Activated T-helper 17 cell treated with anti-CD3 and anti-CD28 coated beads, Interleukin-2, amount 50 U/mL, for 72 hours (primary cell): ENCODE results near the gene KLHL40. TPM values are rescaled to one million over a fixed set of nuclear protein-coding genes. Genes with fewer than 3 reads are reported as not detected.

Experiments used
- ATAC-seq: fragments of 150-1000 bp; cut with Tn5 transposase; replicated peaks from 2 replicates; pipeline ENCODE4 v1.10.0; 2021; ENCODE audit warnings: mild to moderate bottlenecking, moderate library complexity
- H3K27ac Mint-ChIP-seq: one replicate; pipeline ENCODE4 v1.8.0; 2022; ENCODE audit warnings: mixed read lengths
- H3K27me3 Mint-ChIP-seq: one replicate; pipeline ENCODE4 v1.8.0; 2022; ENCODE audit warnings: mixed read lengths
- H3K36me3 Mint-ChIP-seq: one replicate; pipeline ENCODE4 v1.8.0; 2022; ENCODE audit warnings: low read depth, mild to moderate bottlenecking, mixed read lengths
- H3K4me1 Mint-ChIP-seq: one replicate; pipeline ENCODE4 v1.8.0; 2022; ENCODE audit warnings: mixed read lengths
- H3K4me3 Mint-ChIP-seq: one replicate; pipeline ENCODE4 v1.8.0; 2022; ENCODE audit warnings: mild to moderate bottlenecking, mixed read lengths
- H3K9me3 Mint-ChIP-seq: one replicate; pipeline ENCODE4 v1.8.0; 2022; ENCODE audit warnings: mixed read lengths
- total RNA-seq, 2 donors: library from RNA; stranded (reverse); gene quantifications; one replicate each; pipeline ENCODE4 v1.2.3, GENCODE V29; 2022

The KLHL40 gene, protein sequence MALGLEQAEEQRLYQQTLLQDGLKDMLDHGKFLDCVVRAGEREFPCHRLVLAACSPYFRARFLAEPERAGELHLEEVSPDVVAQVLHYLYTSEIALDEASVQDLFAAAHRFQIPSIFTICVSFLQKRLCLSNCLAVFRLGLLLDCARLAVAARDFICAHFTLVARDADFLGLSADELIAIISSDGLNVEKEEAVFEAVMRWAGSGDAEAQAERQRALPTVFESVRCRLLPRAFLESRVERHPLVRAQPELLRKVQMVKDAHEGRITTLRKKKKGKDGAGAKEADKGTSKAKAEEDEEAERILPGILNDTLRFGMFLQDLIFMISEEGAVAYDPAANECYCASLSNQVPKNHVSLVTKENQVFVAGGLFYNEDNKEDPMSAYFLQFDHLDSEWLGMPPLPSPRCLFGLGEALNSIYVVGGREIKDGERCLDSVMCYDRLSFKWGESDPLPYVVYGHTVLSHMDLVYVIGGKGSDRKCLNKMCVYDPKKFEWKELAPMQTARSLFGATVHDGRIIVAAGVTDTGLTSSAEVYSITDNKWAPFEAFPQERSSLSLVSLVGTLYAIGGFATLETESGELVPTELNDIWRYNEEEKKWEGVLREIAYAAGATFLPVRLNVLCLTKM
- not detected for total RNA-seq

DNA sequence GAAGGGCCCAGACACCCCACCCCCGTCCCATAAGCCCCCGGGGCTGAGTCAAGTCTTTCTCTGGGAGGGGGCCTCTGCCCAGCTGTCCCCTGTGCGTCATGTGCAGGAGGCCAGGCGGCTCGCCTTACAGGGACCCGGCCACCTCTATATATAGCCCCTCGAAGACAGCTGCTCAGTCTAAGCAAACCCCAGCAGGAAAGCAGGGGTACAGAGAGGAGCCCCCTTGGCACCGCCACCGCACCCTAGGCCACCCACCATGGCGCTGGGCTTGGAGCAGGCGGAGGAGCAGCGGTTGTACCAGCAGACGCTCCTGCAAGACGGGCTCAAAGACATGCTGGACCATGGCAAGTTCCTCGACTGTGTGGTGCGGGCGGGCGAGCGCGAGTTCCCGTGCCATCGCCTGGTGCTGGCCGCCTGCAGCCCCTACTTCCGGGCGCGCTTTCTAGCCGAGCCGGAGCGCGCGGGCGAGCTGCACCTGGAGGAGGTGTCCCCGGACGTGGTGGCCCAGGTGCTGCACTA, at the start of gene KLHL40:
Gene KLHL40, plus strand, starts transcription at position 175 of the 519 bp plus-strand sequence. Its CDS starts 82 bp downstream, at position 257.
- peaks cover 5% of the 10 kb centered on the region for H3K4me1 Mint-ChIP-seq
- H3K36me3 Mint-ChIP-seq = no peaks in the 10 kb centered on the region
- H3K27ac Mint-ChIP-seq = peak within 1 kb of the TSS; percentile 51
- ATAC-seq = no peak
- no peaks in the 10 kb centered on the region for H3K9me3 Mint-ChIP-seq
- H3K4me3 Mint-ChIP-seq = peak within 1 kb of the TSS; percentile 41
- H3K27me3 Mint-ChIP-seq = peaks cover 19% of the 10 kb centered on the region

DNA sequence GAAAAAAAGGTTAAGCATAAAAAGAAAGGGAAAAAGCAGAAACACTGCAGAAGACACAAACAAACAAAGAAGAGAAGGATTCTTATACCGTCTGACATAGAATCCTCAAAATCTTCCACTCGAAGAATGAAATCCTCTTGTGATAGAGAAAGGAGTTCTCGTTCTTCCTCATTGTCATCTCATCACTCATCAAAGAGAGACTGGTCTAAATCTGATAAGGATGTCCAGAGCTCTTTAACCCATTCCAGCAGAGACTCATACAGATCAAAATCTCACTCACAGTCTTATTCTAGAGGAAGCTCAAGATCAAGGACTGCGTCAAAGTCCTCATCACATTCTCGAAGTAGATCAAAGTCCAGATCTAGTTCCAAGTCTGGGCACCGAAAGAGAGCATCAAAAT, 48.3 kb upstream of the KLHL40 start:
- H3K27ac Mint-ChIP-seq = no peak overlapping the region
- H3K9me3 Mint-ChIP-seq = no peaks in the 10 kb centered on the region
- H3K4me3 Mint-ChIP-seq = no peak overlapping the region
- no peak for ATAC-seq
- H3K27me3 Mint-ChIP-seq = no peaks in the 10 kb centered on the region
- H3K36me3 Mint-ChIP-seq = peaks cover 3% of the 10 kb centered on the region
- H3K4me1 Mint-ChIP-seq = peaks cover 20% of the 10 kb centered on the region

DNA sequence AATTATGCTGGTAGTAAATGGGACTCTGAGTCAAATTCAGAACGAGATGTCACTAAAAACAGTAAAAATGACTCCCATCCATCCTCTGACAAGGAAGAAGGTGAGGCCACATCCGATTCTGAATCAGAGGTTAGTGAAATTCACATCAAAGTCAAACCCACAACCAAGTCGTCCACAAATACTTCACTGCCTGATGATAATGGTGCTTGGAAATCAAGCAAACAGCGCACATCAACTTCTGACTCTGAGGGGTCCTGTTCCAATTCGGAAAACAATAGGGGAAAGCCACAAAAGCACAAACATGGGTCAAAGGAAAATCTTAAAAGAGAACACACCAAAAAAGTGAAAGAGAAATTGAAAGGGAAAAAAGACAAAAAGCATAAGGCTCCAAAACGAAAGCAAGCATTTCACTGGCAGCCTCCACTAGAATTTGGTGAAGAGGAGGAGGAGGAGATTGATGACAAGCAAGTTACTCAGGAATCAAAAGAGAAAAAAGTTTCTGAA, 46.9 kb upstream of the KLHL40 start:
- Mint-ChIP-seq H3K36me3 (peaks cover 17% of the 10 kb centered on the region), H3K9me3 (no peaks in the 10 kb centered on the region), H3K4me3 (no peak overlapping the region), H3K27ac (no peak overlapping the region), H3K4me1 (peaks cover 20% of the 10 kb centered on the region), H3K27me3 (no peaks in the 10 kb centered on the region)
- ATAC-seq = peak; percentile 90

DNA sequence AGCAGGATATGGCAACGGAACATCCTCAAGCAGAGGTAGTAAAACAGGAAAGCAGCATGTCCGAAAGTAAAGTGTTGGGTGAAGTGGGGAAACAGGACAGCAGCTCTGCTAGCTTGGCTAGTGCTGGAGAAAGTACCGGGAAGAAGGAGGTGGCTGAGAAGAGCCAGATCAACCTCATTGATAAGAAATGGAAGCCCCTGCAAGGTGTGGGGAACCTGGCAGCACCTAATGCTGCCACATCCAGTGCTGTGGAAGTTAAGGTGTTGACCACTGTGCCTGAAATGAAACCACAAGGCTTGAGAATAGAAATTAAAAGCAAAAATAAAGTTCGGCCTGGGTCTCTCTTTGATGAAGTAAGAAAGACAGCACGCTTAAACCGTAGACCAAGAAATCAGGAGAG, 46.1 kb upstream of the KLHL40 start:
- Mint-ChIP-seq H3K9me3 (no peaks in the 10 kb centered on the region), H3K36me3 (peaks cover 25% of the 10 kb centered on the region), H3K4me1 (peaks cover 15% of the 10 kb centered on the region), H3K27ac (no peak overlapping the region), H3K27me3 (no peaks in the 10 kb centered on the region), H3K4me3 (no peak overlapping the region)
- ATAC-seq = no peak

DNA sequence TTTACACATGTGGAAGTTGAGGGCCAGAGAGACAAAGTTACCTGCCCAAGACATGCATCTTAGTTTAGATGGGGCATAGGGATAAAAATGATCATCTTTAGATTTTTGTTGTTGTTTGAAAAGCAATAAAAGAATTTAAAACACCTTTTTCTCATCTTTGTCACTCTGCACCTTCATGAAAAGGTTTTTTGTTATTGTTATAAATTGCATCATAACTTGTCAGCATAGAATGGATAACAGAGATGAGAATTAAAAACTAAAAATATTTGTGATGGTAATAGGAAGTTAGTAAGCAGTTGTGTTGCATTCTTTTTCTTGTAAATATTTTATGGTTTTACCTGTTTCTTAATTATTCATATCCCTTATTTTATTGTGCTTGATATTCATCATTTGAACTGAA, 45.2 kb upstream of the KLHL40 start:
- Mint-ChIP-seq H3K27ac (peak overlapping the region; percentile 78), H3K4me3 (no peak overlapping the region), H3K4me1 (peaks cover 12% of the 10 kb centered on the region), H3K27me3 (no peaks in the 10 kb centered on the region), H3K36me3 (peaks cover 34% of the 10 kb centered on the region), H3K9me3 (no peaks in the 10 kb centered on the region)
- ATAC-seq = no peak

DNA sequence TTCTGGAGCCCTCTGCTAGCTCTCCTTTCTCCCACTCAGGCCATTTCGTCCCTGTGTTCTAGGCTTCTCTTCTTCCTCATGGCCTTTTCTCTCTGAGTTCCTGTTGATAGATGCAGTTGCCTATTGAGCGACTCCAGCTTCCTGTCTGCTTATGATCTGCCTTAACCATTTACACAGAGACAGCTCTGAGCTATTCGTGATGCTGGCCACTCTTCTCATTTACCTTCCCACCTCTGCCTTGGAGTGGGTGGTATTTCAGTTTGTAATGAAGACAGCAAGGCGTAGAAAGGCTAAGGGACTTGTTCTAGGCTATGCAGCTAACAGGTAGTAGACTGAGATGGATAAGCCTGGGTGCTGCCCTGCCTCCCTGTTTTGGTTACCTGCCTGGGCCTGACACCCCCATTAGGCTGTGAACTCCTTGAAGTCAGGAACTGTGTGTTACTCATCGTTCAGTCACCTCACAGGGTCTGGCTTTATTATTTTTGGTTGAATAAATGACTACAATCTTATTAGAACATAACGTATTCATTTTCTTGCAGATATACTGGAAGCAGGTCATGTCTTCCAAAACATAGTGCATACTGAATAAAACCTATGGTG, 44.5 kb upstream of the KLHL40 start:
- Mint-ChIP-seq H3K36me3 (peaks cover 42% of the 10 kb centered on the region), H3K27me3 (no peaks in the 10 kb centered on the region), H3K27ac (peak overlapping the region; percentile 78), H3K4me3 (no peak overlapping the region), H3K4me1 (peaks cover 10% of the 10 kb centered on the region), H3K9me3 (no peaks in the 10 kb centered on the region)
- ATAC-seq = no peak

DNA sequence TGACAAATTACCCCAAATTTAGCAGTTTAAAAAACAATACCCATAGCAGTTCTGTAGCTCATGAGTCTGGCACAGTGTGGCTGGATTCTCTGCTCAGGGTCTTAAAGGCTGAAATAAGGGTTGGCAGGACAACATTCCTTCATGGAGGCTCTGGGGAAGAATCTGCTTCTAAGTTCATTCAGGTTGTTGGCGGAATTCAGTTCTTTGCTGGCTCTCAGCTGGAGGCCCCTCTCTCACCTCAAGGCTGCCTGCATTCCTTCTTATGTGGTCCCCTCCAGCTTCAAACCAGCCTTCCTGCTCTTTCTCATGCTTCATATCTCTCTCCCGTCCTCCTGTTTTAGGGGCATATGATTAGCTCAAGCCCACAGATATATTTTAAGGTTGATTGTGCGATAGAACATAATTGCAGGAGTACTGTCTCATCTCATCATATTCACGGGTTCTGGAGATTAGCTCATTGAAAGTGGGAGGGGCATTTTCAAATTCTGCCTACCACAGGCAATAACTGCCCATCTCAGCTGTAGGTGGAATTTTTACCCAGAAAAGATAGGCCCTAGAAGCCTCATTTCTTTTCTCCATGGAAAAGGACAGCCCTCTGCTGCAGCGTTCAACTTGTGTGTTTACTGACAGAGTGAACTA, 37.4 kb upstream of the KLHL40 start:
- Mint-ChIP-seq H3K27ac (peak overlapping the region; percentile 20), H3K27me3 (no peaks in the 10 kb centered on the region), H3K4me3 (no peak overlapping the region), H3K36me3 (peaks cover 66% of the 10 kb centered on the region), H3K4me1 (peaks cover 5% of the 10 kb centered on the region), H3K9me3 (no peaks in the 10 kb centered on the region)
- ATAC-seq = no peak

DNA sequence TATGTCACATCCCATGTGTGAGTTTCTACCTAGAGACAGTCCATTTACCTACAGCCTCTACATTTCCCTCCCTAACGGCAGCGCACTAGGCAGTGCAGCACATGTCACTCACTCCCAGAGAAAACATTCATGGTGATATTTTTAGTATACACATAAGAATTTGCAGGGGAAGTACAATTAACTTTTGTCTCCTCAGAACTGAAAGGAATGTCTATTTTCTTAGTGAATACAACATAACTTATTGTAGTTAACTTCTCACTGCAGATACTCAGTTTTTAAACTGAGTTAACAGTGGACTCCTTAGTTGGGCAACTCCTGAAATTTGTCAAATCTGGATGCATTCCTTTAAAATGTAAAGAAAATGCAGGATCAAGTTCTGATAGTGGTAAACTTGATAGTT, 36.3 kb upstream of the KLHL40 start:
- H3K9me3 Mint-ChIP-seq = no peaks in the 10 kb centered on the region
- peaks cover 5% of the 10 kb centered on the region for H3K4me1 Mint-ChIP-seq
- ATAC-seq = no peak
- H3K27me3 Mint-ChIP-seq = no peaks in the 10 kb centered on the region
- peak overlapping the region; percentile 62 for H3K27ac Mint-ChIP-seq
- H3K4me3 Mint-ChIP-seq = no peak overlapping the region
- H3K36me3 Mint-ChIP-seq = peaks cover 55% of the 10 kb centered on the region

DNA sequence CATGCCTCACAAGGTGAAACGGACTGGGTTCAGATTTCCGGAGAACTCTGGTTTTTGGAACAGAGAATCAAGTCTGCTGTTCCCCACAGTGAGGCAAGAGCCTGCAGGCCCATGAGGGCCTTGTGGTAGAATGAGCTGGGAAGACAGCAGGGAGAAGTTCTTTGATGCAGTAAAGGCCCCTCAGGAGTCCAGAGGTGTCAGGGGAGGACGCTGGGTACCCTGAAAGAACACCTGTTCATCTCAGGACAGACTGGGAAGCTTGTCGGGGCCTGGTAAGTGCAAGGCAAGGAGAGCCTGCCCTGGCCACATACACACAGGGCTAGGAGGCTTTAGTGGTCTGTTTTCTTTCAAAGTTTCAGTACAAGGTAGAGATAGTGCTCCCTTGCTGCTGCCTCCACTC, 35.6 kb upstream of the KLHL40 start:
- Mint-ChIP-seq H3K9me3 (no peaks in the 10 kb centered on the region), H3K27me3 (no peaks in the 10 kb centered on the region), H3K36me3 (peaks cover 48% of the 10 kb centered on the region), H3K4me3 (no peak overlapping the region), H3K4me1 (peaks cover 5% of the 10 kb centered on the region), H3K27ac (peak overlapping the region; percentile 62)
- no peak for ATAC-seq

DNA sequence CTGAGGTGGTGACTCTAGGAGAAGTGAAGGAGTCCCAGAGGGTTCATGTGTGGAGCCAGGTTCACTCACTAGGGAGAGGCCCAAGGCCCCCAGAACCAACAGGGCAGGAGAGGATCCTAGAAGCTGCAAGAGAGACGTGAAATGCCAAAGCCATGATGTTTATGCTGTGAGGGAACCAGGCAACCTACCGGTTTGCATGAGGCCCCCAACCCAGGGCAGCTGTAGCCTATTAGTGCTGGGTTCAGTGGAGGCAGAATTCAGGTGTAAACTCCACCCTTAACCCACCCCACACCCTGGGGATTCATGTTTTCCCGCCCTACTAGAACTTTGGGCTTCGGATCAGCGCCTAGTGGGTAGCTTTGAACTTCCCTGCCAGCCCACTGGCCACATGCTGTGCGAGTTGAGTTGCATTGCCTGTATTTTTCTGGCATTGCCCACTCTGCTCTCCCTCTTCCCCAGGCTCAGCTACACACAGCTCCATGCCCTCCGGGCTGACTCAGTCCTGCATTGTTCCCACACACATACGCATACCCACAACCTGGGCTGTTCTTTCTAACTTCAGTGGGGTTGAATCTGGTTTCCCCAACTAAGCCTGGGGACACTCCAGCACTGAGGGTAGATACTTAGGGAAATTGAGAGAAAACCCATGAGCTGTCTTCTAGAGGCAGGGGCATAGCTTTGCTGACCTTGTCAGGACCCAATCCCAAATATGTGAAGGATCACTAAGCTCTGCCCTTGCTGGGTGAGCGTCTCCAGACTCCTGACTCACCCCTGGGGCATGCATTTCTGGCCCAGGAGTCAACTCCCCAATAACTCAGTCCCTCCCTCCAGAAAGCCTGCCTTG, 33.9 kb upstream of the KLHL40 start:
- Mint-ChIP-seq H3K4me3 (no peak overlapping the region), H3K4me1 (peaks cover 5% of the 10 kb centered on the region), H3K9me3 (no peaks in the 10 kb centered on the region), H3K27ac (peak overlapping the region; percentile 21), H3K27me3 (no peaks in the 10 kb centered on the region), H3K36me3 (peaks cover 31% of the 10 kb centered on the region)
- ATAC-seq = no peak

DNA sequence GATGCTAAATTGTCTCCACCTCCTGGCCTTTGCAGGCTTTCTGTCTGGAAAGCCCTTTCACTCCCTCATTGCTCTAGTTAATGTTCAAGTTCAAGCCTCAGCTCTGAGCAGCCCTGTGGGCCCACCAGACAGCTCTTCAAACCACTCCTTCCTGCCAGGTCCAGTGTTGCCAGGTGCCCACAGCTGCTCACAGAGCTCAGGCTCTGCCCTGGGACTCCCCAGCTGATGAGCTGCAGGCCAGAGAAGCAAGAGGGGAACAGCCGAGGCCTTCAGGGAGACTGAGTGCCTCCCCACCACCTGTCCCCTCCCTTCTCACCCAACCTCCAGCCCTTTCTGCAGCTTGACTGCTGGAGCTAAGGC, 33.1 kb upstream of the KLHL40 start:
- peaks cover 23% of the 10 kb centered on the region for H3K36me3 Mint-ChIP-seq
- H3K4me1 Mint-ChIP-seq = peaks cover 5% of the 10 kb centered on the region
- peak overlapping the region; percentile 21 for H3K27ac Mint-ChIP-seq
- peak overlapping the region; percentile 81 for H3K4me3 Mint-ChIP-seq
- no peaks in the 10 kb centered on the region for H3K27me3 Mint-ChIP-seq
- H3K9me3 Mint-ChIP-seq = no peaks in the 10 kb centered on the region
- no peak for ATAC-seq

DNA sequence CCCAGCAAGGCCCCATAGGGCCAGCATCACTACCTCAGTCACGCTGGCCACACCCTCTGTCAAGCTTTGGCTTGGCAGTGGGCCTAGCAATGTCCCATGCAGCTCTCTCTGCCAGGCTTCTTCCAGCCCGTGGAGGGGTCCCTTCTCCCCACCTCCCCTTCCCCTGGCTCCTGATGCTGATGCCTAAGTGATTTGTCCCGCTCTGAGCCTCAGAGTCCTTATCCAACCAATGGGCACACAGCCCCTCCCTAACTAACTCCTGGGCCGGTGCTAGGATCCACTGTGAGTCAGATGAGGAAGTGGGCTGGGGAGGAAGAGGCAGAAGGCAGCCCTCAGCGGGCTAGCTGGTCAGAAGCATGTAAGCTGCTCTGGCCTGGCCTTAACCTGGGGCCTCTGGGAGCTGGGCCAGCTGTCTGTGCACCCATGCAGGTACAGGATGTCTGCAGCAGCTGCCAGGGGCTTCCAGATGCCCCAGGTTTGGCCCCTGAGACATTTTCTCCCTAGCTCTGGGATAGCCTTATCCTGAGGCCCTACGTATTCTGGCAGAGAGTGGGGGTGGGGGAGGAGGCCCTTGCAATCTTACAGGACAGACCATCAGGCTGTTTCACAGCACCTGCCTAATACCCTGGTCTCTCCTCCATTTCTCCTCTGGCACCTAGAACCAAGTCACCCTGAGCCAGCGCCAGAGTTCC, 32.6 kb upstream of the KLHL40 start:
- peak overlapping the region; percentile 81 for H3K4me3 Mint-ChIP-seq
- H3K27ac Mint-ChIP-seq = peak overlapping the region; percentile 21
- H3K36me3 Mint-ChIP-seq = peaks cover 18% of the 10 kb centered on the region
- H3K4me1 Mint-ChIP-seq = peaks cover 5% of the 10 kb centered on the region
- no peaks in the 10 kb centered on the region for H3K27me3 Mint-ChIP-seq
- peak; percentile 56 for ATAC-seq
- H3K9me3 Mint-ChIP-seq = no peaks in the 10 kb centered on the region

DNA sequence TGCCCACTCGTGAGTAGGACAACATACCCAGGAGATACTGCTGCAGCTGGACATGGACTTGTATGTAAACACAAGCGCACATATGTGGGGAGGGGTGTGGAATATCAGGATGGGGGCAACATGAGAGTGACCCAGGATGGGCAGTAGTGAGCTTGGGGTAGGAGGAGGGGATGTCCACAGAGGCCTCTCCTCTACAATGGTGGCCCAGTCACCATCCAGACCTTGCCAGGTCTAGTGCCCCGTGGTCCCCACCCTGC, 32.1 kb upstream of the KLHL40 start:
- peaks cover 5% of the 10 kb centered on the region for H3K4me1 Mint-ChIP-seq
- H3K27ac Mint-ChIP-seq = peak overlapping the region; percentile 77
- peak overlapping the region; percentile 81 for H3K4me3 Mint-ChIP-seq
- no peak for ATAC-seq
- H3K27me3 Mint-ChIP-seq = no peaks in the 10 kb centered on the region
- H3K9me3 Mint-ChIP-seq = no peaks in the 10 kb centered on the region
- H3K36me3 Mint-ChIP-seq = peaks cover 13% of the 10 kb centered on the region
